Caco-2 (cell line): Measurements from ENCODE around the gene MAP4K3. TPM values are rescaled to one million over a fixed set of nuclear protein-coding genes. Genes with fewer than 3 reads are reported as not detected.

Experiments
- BruUV-seq: library from RNA; stranded (reverse); fragments of 400-500 nt; replicated peaks from 2 replicates; lab custom pipeline; 2021; lab: Mats Ljungman, UMichigan
- CTCF ChIA-PET: fragments of 300-600 bp; sonication (Branson Sonifier 250); formaldehyde crosslinking; loops from one replicate; lab custom pipeline; 2022; ENCODE audit warnings: antibody characterized with exemption; lab: Charles Lee
- POLR2A ChIA-PET: fragments of 300-600 bp; sonication (Branson Sonifier 250); formaldehyde crosslinking; loops from one replicate; lab custom pipeline; 2022; ENCODE audit warnings: antibody characterized with exemption; lab: Charles Lee
- DNase-seq, 2 experiments: peaks; one replicate each; pipeline versions ENCODE4 v3.0.0 to v3.0.0-alpha.2; 2020 to 2022
- H3K27me3 ChIP-seq: replicated peaks from 2 replicates; pipeline ENCODE4 v1.6.0; 2011; ENCODE audit warnings: low read length; ENCODE audit not compliant: control insufficient read depth, insufficient read depth
- H3K36me3 ChIP-seq: 2 replicates; pipeline ENCODE4 v1.5.1; 2011; ENCODE audit warnings: low read length; ENCODE audit not compliant: control insufficient read depth, insufficient read depth
- H3K4me1 ChIP-seq: fragments of 250-450 bp; sonication (Bioruptor Pico); 2 replicates; pipeline ENCODE4 v1.5.1; 2020; ENCODE audit warnings: mild to moderate bottlenecking
- H3K4me3 ChIP-seq: 2 replicates; pipeline ENCODE4 v1.5.1; 2011; ENCODE audit warnings: low read depth, mild to moderate bottlenecking, control low read depth, low read length
- H3K9me3 ChIP-seq: fragments of 250-450 bp; sonication (Bioruptor Pico); 2 replicates; pipeline ENCODE4 v1.5.1; 2020; ENCODE audit warnings: mild to moderate bottlenecking, moderate library complexity
- H3K27ac Mint-ChIP-seq: one replicate; pipeline ENCODE4 v1.8.0; 2022; ENCODE audit warnings: mixed read lengths; ENCODE audit not compliant: unreplicated experiment
- H3K27me3 Mint-ChIP-seq: one replicate; pipeline ENCODE4 v1.8.0; 2022; ENCODE audit warnings: mixed read lengths; ENCODE audit not compliant: insufficient read depth, unreplicated experiment
- H3K36me3 Mint-ChIP-seq: one replicate; pipeline ENCODE4 v1.8.0; 2022; ENCODE audit warnings: mild to moderate bottlenecking, mixed read lengths; ENCODE audit not compliant: insufficient read depth, unreplicated experiment
- H3K4me1 Mint-ChIP-seq: one replicate; pipeline ENCODE4 v1.8.0; 2022; ENCODE audit warnings: low read depth, mixed read lengths; ENCODE audit not compliant: unreplicated experiment
- H3K4me3 Mint-ChIP-seq: one replicate; pipeline ENCODE4 v1.8.0; 2022; ENCODE audit warnings: mild to moderate bottlenecking, moderate library complexity, mixed read lengths; ENCODE audit not compliant: unreplicated experiment
- H3K9me3 Mint-ChIP-seq: one replicate; pipeline ENCODE4 v1.8.0; 2022; ENCODE audit warnings: mixed read lengths; ENCODE audit not compliant: unreplicated experiment
- intact Hi-C: fragments of 100-400 bp; cut with micrococcal nuclease; formaldehyde crosslinking; loops from one replicate; pipeline ENCODE4 v1.10.0; 2022; ENCODE audit not compliant: unreplicated experiment
- total RNA-seq: library from RNA; stranded (reverse); gene quantifications from 2 replicates; pipeline ENCODE4 v1.2.3, GENCODE V29; 2022
- TF ChIP-seq, protein P1 (sequence below), 2 experiments: fragments of 200-600 bp in 1 of 2; IDR thresholded peaks; 1 replicate in 1 of 2; 2 replicates in 1 of 2; pipeline versions ENCODE4 v1.5.1 to v1.8.0; 2011 to 2022; ENCODE audit warnings: antibody characterized with exemption in 1 of 2, control low read depth in 1 of 2, inconsistent platforms in 1 of 2, low read depth in 1 of 2, low read length in 1 of 2, mild to moderate bottlenecking in 1 of 2, moderate library complexity in 1 of 2; ENCODE audit not compliant: insufficient read depth in 1 of 2, severe bottlenecking in 1 of 2, unreplicated experiment in 1 of 2

The MAP4K3 gene
- total RNA-seq, 1 experiment from 2014 or later, result 46.1 TPM

DNA sequence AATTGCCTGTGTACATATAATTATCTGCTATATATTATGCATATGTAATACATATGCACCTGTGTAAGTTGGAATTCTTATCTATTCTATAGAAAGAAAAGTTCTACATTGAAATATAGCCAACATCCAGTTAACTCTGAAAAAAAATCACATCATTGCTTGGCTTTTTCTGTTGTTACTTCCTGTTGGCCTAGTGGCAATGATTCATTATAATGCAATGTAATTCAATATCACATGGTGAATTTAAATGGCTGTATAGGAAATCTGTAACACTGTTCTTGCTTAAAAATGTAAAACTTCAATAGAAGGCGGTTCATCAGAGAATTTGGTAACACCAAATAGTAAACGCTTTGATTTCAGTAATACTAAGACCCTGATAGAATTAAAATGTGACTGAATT, 44.5 kb upstream of the MAP4K3 start:
- H3K9me3 Mint-ChIP-seq, result peaks cover 9% of the 10 kb centered on the region
- H3K27ac Mint-ChIP-seq, result no peak overlapping the region
- ChIA-PET CTCF (no interaction called here), POLR2A (no interaction called here)
- DNase-seq, result no peak
- H3K9me3 ChIP-seq, result no peaks in the 10 kb centered on the region
- no peaks in the 10 kb centered on the region for H3K36me3 ChIP-seq
- TF ChIP-seq, protein P1, sequence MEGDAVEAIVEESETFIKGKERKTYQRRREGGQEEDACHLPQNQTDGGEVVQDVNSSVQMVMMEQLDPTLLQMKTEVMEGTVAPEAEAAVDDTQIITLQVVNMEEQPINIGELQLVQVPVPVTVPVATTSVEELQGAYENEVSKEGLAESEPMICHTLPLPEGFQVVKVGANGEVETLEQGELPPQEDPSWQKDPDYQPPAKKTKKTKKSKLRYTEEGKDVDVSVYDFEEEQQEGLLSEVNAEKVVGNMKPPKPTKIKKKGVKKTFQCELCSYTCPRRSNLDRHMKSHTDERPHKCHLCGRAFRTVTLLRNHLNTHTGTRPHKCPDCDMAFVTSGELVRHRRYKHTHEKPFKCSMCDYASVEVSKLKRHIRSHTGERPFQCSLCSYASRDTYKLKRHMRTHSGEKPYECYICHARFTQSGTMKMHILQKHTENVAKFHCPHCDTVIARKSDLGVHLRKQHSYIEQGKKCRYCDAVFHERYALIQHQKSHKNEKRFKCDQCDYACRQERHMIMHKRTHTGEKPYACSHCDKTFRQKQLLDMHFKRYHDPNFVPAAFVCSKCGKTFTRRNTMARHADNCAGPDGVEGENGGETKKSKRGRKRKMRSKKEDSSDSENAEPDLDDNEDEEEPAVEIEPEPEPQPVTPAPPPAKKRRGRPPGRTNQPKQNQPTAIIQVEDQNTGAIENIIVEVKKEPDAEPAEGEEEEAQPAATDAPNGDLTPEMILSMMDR (IDR thresholded peaks at IDR 0.05; ENCODE audit: insufficient read depth in 1 of 2, low read depth in 1 of 2, low read length in 1 of 2, severe bottlenecking in 1 of 2, unreplicated experiment in 1 of 2), result no peak
- intact Hi-C loops, result no loop called here
- peaks cover 16% of the 10 kb centered on the region for H3K4me1 Mint-ChIP-seq
- H3K4me1 ChIP-seq, result no peaks in the 10 kb centered on the region
- BruUV-seq, result no TSS peak
- no peak overlapping the region for H3K4me3 ChIP-seq
- H3K4me3 Mint-ChIP-seq, result no peak overlapping the region
- no peaks in the 10 kb centered on the region for H3K27me3 ChIP-seq
- H3K36me3 Mint-ChIP-seq, result no peaks in the 10 kb centered on the region
- no peaks in the 10 kb centered on the region for H3K27me3 Mint-ChIP-seq

DNA sequence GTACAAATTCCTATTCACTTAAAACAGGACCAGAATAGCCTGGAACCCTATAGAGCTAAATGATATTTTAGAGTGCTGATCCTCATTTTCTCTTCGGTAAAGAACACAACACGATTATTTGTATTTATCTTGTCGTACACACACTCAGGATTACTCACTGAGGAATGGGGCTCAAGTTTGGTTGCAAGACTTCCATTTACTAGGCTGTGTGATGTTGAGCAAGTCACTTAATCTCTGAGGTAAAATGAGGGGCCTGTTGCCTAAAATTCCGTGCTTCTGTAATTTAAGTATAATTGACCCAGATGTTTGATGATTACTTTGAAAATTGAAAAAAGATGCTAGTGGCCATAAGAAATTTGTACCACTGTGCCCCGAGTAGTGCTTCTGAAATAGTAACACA, 42.6 kb upstream of the MAP4K3 start:
- CTCF ChIA-PET, result interaction anchor here (0.7 kb wide), 1 partner anchor 216 kb away, joined by 3 read pairs; no protein-coding TSS in a partner anchor
- peaks cover 9% of the 10 kb centered on the region for H3K9me3 Mint-ChIP-seq
- no TSS peak for BruUV-seq
- POLR2A ChIA-PET, result no interaction called here
- DNase-seq, result no peak
- TF ChIP-seq, protein P1 (IDR thresholded peaks at IDR 0.05; ENCODE audit: insufficient read depth in 1 of 2, low read depth in 1 of 2, low read length in 1 of 2, severe bottlenecking in 1 of 2, unreplicated experiment in 1 of 2), result no peak
- H3K27ac Mint-ChIP-seq, result no peak overlapping the region
- H3K36me3 Mint-ChIP-seq, result no peaks in the 10 kb centered on the region
- intact Hi-C loops, result no loop called here
- H3K4me3 Mint-ChIP-seq, result no peak overlapping the region
- Histone ChIP-seq H3K9me3 (no peaks in the 10 kb centered on the region), H3K4me3 (no peak overlapping the region), H3K36me3 (no peaks in the 10 kb centered on the region), H3K27me3 (no peaks in the 10 kb centered on the region), H3K4me1 (no peaks in the 10 kb centered on the region)
- H3K27me3 Mint-ChIP-seq, result no peaks in the 10 kb centered on the region
- peaks cover 7% of the 10 kb centered on the region for H3K4me1 Mint-ChIP-seq

DNA sequence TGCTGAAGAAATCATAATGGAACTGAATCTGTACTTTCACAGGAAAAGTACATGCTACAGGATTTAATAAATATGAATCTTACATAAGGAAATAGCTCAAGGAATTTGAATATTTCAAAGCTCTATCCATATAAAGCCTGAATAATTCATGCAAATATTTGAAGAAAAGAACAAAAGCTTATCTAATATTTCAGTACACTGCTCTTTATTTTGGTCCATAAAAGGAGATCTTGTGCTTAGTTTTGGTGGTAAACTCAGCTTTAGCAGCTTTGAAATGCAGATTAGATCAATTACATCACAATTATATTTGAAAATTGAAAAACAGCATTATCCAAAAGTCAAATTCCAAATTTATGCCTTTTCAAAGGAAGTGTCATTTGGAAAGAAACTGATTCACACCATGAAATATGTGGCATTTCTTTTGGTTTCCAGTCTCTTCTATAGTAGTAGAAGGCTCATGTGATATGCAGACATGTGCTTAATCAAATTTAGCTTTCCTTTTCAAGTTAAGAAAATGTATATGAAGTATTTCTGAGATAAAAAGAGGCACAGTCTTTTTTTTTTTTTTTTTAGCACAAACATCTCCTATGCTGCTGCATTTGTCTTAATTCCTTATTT, 42.1 kb upstream of the MAP4K3 start:
- H3K27me3 Mint-ChIP-seq, result no peaks in the 10 kb centered on the region
- Histone ChIP-seq H3K27me3 (no peaks in the 10 kb centered on the region), H3K9me3 (no peaks in the 10 kb centered on the region), H3K4me3 (no peak overlapping the region), H3K4me1 (no peaks in the 10 kb centered on the region), H3K36me3 (no peaks in the 10 kb centered on the region)
- peaks cover 9% of the 10 kb centered on the region for H3K9me3 Mint-ChIP-seq
- no peak overlapping the region for H3K4me3 Mint-ChIP-seq
- no peak for DNase-seq
- intact Hi-C loops, result no loop called here
- no peaks in the 10 kb centered on the region for H3K36me3 Mint-ChIP-seq
- TF ChIP-seq, protein P1 (IDR thresholded peaks at IDR 0.05; ENCODE audit: insufficient read depth in 1 of 2, low read depth in 1 of 2, low read length in 1 of 2, severe bottlenecking in 1 of 2, unreplicated experiment in 1 of 2), result no peak
- ChIA-PET CTCF (interaction anchor here (0.7 kb wide), 1 partner anchor 216 kb away, joined by 3 read pairs; no protein-coding TSS in a partner anchor), POLR2A (no interaction called here)
- H3K4me1 Mint-ChIP-seq, result peaks cover 7% of the 10 kb centered on the region
- no peak overlapping the region for H3K27ac Mint-ChIP-seq
- no TSS peak for BruUV-seq
